GM12865 (cell line): ENCODE results near the gene SNTA1.

Experiments
- DNase-seq: peaks from one replicate; pipeline ENCODE4 v3.0.0; 2010; ENCODE audit warnings: low read depth
- H3K4me3 ChIP-seq: 2 replicates; pipeline ENCODE4 v1.5.1; 2011; ENCODE audit warnings: mild to moderate bottlenecking, low read depth, low read length, control low read depth
- CTCF ChIP-seq: IDR thresholded peaks from 2 replicates; pipeline ENCODE4 v1.5.1; 2011; ENCODE audit warnings: low read length, control low read depth, low read depth, inconsistent platforms; ENCODE audit not compliant: insufficient read depth; ENCODE audit errors: missing control alignments

Gene SNTA1

GRCh38 chr20:33482581-33482980 is 39.0 kb upstream of the SNTA1 start:
- TF ChIP-seq CTCF, result no peak

GRCh38 chr20:33481431-33481941 is 37.9 kb upstream of the SNTA1 start:
- no peak for DNase-seq

More at GRCh38 chr20:33482581-33482980, 39.0 kb upstream of the SNTA1 start:
- no peak for DNase-seq
- H3K4me3 ChIP-seq, result no peak overlapping the region

GRCh38 chr20:33480048-33480447 is 36.5 kb upstream of the SNTA1 start:
- no peak for DNase-seq
- no peak for TF ChIP-seq CTCF
- H3K4me3 ChIP-seq, result no peak overlapping the region

More at GRCh38 chr20:33481431-33481941, 37.9 kb upstream of the SNTA1 start:
- no peak for TF ChIP-seq CTCF
- no peak overlapping the region for H3K4me3 ChIP-seq

GRCh38 chr20:33477386-33478234 is 34.0 kb upstream of the SNTA1 start:
- TF ChIP-seq CTCF, result no peak
- no peak overlapping the region for H3K4me3 ChIP-seq
- DNase-seq, result no peak

GRCh38 chr20:33475381-33476152 is 32.0 kb upstream of the SNTA1 start:
- TF ChIP-seq CTCF, result no peak
- no peak for DNase-seq
- H3K4me3 ChIP-seq, result no peak overlapping the region

GRCh38 chr20:33474963-33475362 is 31.4 kb upstream of the SNTA1 start:
- no peak overlapping the region for H3K4me3 ChIP-seq
- DNase-seq, result no peak
- TF ChIP-seq CTCF, result no peak
